HG02885 (cell line): ENCODE data around the gene GSS.

Source experiments
- ATAC-seq: cut with Tn5 transposase; IDR thresholded peaks from one replicate; pipeline ENCODE4 v1.9.1; 2021; ENCODE audit warnings: mild to moderate bottlenecking; ENCODE audit not compliant: unreplicated experiment, poor library complexity

Gene GSS

GRCh38 chr20:34979366-34980153, 24.0 kb upstream of the GSS start:
- no peak for ATAC-seq

GRCh38 chr20:34978092-34978744, 22.6 kb upstream of the GSS start:
- no peak for ATAC-seq

GRCh38 chr20:34977365-34978091, 21.9 kb upstream of the GSS start:
- ATAC-seq: no peak

- no peak for ATAC-seq
Measured at GRCh38 chr20:34976286-34976685, 20.7 kb upstream of the GSS start.

- no peak for ATAC-seq
Measured at GRCh38 chr20:34974246-34974645, 18.6 kb upstream of the GSS start.

- no peak for ATAC-seq
Measured at GRCh38 chr20:34971561-34972235, 16.1 kb upstream of the GSS start.

- ATAC-seq: no peak
Measured at GRCh38 chr20:34970846-34971560, 15.4 kb upstream of the GSS start.

GRCh38 chr20:34970193-34970840, 14.7 kb upstream of the GSS start:
- no peak for ATAC-seq

- ATAC-seq: no peak
Measured at GRCh38 chr20:34968042-34968775, 12.6 kb upstream of the GSS start.

GRCh38 chr20:34967421-34967820, 11.8 kb upstream of the GSS start:
- ATAC-seq: no peak

GRCh38 chr20:34965051-34965450, 9.4 kb upstream of the GSS start:
- ATAC-seq: no peak

- no peak for ATAC-seq
Measured at GRCh38 chr20:34964486-34964885, 8.9 kb upstream of the GSS start.

- ATAC-seq: no peak
Measured at GRCh38 chr20:34956751-34957472, 1.3 kb upstream of the GSS start.

- no peak for ATAC-seq
Measured at GRCh38 chr20:34956041-34956458, 444 bp upstream of the GSS start.

GRCh38 chr20:34954904-34955230, 739 bp downstream of the GSS start:
- no peak for ATAC-seq

- no peak for ATAC-seq
Measured at GRCh38 chr20:34953960-34954359, 1.6 kb downstream of the GSS start.

GRCh38 chr20:34952671-34953070, 2.9 kb downstream of the GSS start:
- ATAC-seq: no peak

GRCh38 chr20:34951652-34952051, 4.0 kb downstream of the GSS start:
- no peak for ATAC-seq
